MCF 10A (cell line): ENCODE results near the gene IL11RA. TPM values are rescaled to one million over a fixed set of nuclear protein-coding genes. Genes with fewer than 3 reads are reported as not detected.

Source experiments
- Bru-seq: library from RNA; stranded (reverse); fragments of 400-500 nt; gene quantifications from one replicate; lab custom pipeline; 2021; lab: Mats Ljungman, UMichigan
- BruChase-seq, 2 experiments: library from RNA; stranded (reverse); fragments of 400-500 nt; gene quantifications; one replicate each; lab custom pipeline; 2021; lab: Mats Ljungman, UMichigan
- BruUV-seq: library from RNA; stranded (reverse); fragments of 400-500 nt; replicated peaks from 2 replicates; lab custom pipeline; 2021; lab: Mats Ljungman, UMichigan
- CTCF ChIA-PET: fragments of 300-600 bp; sonication (Branson Sonifier 250); formaldehyde crosslinking; extraction: SDS; loops from one replicate; lab custom pipeline; 2021; ENCODE audit warnings: antibody characterized with exemption, inconsistent platforms; lab: Yijun Ruan, JAX
- POLR2A ChIA-PET: fragments of 300-600, 350-650 bp; sonication (Branson Sonifier 250); formaldehyde crosslinking; extraction: SDS; loops from one replicate; lab custom pipeline; 2020; ENCODE audit warnings: antibody characterized with exemption, inconsistent platforms; lab: Yijun Ruan, JAX
- DNase-seq: peaks from one replicate; pipeline ENCODE4 v3.0.0-alpha.2; 2018; ENCODE audit not compliant: unreplicated experiment
- H3K27ac Mint-ChIP-seq: one replicate; pipeline ENCODE4 v1.8.0; 2022; ENCODE audit warnings: mild to moderate bottlenecking, low read depth, mixed read lengths; ENCODE audit not compliant: unreplicated experiment
- H3K27me3 Mint-ChIP-seq: one replicate; pipeline ENCODE4 v1.8.0; 2022; ENCODE audit warnings: mixed read lengths; ENCODE audit not compliant: insufficient read depth, unreplicated experiment
- H3K36me3 Mint-ChIP-seq: one replicate; pipeline ENCODE4 v1.8.0; 2022; ENCODE audit warnings: mild to moderate bottlenecking, moderate library complexity, mixed read lengths; ENCODE audit not compliant: insufficient read depth, unreplicated experiment
- H3K4me1 Mint-ChIP-seq: one replicate; pipeline ENCODE4 v1.8.0; 2022; ENCODE audit warnings: mixed read lengths; ENCODE audit not compliant: insufficient read depth, unreplicated experiment
- H3K4me3 Mint-ChIP-seq: one replicate; pipeline ENCODE4 v1.8.0; 2022; ENCODE audit warnings: mild to moderate bottlenecking, moderate library complexity, mixed read lengths; ENCODE audit not compliant: unreplicated experiment
- H3K9me3 Mint-ChIP-seq: one replicate; pipeline ENCODE4 v1.8.0; 2022; ENCODE audit warnings: mixed read lengths; ENCODE audit not compliant: unreplicated experiment
- intact Hi-C: fragments of 100-400 bp; cut with micrococcal nuclease; formaldehyde crosslinking; loops from 2 replicates; pipeline ENCODE4 v1.14.1; 2022
- long read RNA-seq: library from polyadenylated mRNA; stranded (forward); transcript quantifications from one replicate; pipeline ENCODE4 v2.0.0, GENCODE V29; 2022
- total RNA-seq: library from RNA; stranded (reverse); gene quantifications from 2 replicates; pipeline ENCODE4 v1.2.3, GENCODE V29; 2022
- TF ChIP-seq, protein P1 (sequence below): fragments of 200-600 bp; IDR thresholded peaks from one replicate; pipeline ENCODE4 v1.8.0; 2022; ENCODE audit warnings: antibody characterized with exemption, mild to moderate bottlenecking; ENCODE audit not compliant: unreplicated experiment

Gene IL11RA
- total RNA-seq = 4.0 and 8.0 TPM in 2 replicates
- percentile 39 among the genes with signal in this experiment for Bru-seq, nascent RNA
- percentile 66 among the genes with signal in this experiment for BruChase-seq, experiment 1, labeled RNA remaining after a 6-hour chase
- BruChase-seq, experiment 2, labeled RNA remaining after a 2-hour chase = percentile 53 among the genes with signal in this experiment
- long read RNA-seq, partial matches to known transcripts = 0 of 4 reads
- long read RNA-seq, other reads (novel, unspliced or antisense) = 3 of 4 reads

DNA sequence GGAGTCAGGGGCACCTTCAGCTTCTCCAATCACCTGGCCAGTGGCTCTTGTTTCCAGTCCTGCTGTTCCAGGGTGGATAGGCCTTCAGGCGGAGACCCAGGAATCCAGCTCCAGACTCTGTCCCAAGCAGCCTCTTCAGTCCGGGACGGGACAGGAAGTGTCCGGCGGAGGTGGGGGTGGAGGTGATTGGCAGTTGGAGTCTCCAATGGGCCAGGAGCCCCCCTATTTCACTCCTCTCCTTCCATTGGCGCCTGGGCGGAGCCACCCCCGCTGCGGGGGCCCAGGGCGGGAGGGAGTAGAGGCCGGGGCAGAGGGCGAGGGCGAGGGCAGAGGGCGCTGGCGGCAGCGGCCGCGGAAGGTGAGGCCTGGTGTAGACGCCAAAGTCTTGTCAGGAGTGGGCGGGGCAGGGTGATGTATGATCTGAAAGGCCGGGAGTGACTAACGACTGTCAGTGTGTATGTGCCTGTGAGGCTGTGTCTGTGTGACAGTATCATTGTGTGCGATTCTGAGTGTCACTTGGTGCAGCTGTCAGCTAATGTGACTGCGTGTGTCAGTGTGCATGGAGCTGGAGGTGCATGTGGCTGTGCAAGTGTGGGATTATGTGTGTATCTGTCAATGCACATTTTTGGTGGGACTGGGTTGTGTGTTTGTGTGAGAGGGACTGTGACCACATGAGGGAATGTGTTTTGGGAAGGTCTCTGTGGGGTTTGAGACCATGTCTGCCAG, at the start of gene IL11RA:
IL11RA (plus strand) TSS at position 310 of the 726 bp plus-strand sequence. CDS start 3,033 bp downstream, outside the sequence.
- TF ChIP-seq, protein P1, sequence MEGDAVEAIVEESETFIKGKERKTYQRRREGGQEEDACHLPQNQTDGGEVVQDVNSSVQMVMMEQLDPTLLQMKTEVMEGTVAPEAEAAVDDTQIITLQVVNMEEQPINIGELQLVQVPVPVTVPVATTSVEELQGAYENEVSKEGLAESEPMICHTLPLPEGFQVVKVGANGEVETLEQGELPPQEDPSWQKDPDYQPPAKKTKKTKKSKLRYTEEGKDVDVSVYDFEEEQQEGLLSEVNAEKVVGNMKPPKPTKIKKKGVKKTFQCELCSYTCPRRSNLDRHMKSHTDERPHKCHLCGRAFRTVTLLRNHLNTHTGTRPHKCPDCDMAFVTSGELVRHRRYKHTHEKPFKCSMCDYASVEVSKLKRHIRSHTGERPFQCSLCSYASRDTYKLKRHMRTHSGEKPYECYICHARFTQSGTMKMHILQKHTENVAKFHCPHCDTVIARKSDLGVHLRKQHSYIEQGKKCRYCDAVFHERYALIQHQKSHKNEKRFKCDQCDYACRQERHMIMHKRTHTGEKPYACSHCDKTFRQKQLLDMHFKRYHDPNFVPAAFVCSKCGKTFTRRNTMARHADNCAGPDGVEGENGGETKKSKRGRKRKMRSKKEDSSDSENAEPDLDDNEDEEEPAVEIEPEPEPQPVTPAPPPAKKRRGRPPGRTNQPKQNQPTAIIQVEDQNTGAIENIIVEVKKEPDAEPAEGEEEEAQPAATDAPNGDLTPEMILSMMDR = no peak
- Mint-ChIP-seq H3K27me3 (no peaks in the 10 kb centered on the region), H3K4me1 (peaks cover 38% of the 10 kb centered on the region), H3K4me3 (peak within 1 kb of the TSS; percentile 69), H3K36me3 (peaks cover 16% of the 10 kb centered on the region), H3K27ac (peak within 1 kb of the TSS; percentile 72), H3K9me3 (no peaks in the 10 kb centered on the region)
- DNase-seq = peak; percentile 86
- BruUV-seq = no TSS peak
- POLR2A ChIA-PET = interaction anchor here (0.9 to 2.6 kb wide), 3 partner anchors 10 to 31 kb away, joined by 4 to 11 read pairs (median 4); partner anchors contain the start of gene DCTN3
- intact Hi-C loops = no loop called here
- CTCF ChIA-PET = interaction anchor here (0.9 to 1.7 kb wide), 3 partner anchors 18 to 901 kb away, joined by 3 to 6 read pairs (median 5); no protein-coding TSS in a partner anchor

DNA sequence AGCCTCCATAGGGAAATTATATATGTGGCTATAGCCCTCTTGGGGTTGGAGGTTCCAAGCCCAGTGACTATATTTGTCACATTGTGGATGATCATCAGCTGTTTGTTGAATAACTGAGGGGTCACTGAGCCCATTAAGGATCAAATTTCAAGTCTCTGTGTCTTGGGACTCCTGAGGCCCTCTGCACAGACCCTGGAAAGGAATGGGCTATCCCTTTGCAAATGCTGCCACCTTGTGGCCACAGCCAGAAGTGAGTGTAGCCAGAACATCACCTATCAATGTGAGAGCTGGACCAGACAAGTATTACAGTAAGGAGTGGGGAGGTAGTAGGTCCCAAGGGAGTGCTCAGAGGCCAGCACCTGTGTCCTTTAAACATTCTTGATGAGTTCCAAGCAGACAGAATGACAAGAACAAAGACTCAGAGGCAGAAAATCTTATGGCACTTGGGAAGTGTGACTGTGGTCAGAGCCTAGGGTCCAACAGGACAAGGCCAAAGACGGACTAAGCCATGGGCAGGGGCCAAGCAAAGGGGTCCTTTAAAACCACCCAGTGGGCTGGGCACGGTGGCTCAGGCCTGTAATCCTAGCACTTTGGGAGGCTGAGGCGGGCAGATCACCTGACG, 48.3 kb upstream of the IL11RA start:
- intact Hi-C loops = loop anchor here (1.0 to 10.0 kb wide), 3 partner anchors 55 to 349 kb away; no protein-coding TSS in a partner anchor
- Mint-ChIP-seq H3K36me3 (no peaks in the 10 kb centered on the region), H3K9me3 (no peaks in the 10 kb centered on the region), H3K4me1 (peaks cover 9% of the 10 kb centered on the region), H3K4me3 (no peak overlapping the region), H3K27ac (no peak overlapping the region), H3K27me3 (no peaks in the 10 kb centered on the region)
- ChIA-PET POLR2A (interaction anchor here (1.0 kb wide), 2 partner anchors 31 to 271 kb away, joined by 3 read pairs; no protein-coding TSS in a partner anchor), CTCF (interaction anchor here (0.6 to 5.1 kb wide), 51 partner anchors 9 to 1636 kb away, joined by 3 to 42 read pairs (median 4); partner anchors contain the start of genes DCTN3, MYORG and SIGMAR1)
- BruUV-seq = no TSS peak
- TF ChIP-seq, protein P1 = peak; percentile 77
- peak; percentile 82 for DNase-seq

DNA sequence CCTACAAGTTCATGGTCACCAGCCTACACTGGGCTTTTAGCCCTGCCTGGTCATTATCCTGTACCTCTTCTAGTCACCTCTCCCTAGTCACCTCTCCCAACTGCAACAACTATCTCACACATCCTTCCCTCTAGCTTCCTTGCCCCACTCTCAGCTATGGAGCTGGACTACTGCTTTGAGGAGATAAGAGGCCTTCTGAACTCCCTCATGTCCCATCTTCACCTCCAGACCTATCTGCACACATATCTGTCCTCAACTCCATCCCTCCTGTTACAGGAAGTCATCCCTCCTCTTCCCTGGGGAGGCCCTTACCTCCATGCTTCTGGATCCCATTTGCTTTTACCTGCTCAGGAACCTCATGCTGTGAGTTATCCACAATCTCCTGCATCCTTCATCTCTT, 45.8 kb upstream of the IL11RA start:
- no TSS peak for BruUV-seq

More for the DNA sequence above, 45.8 kb upstream of the IL11RA start:
- Mint-ChIP-seq H3K9me3 (no peaks in the 10 kb centered on the region), H3K27ac (no peak overlapping the region), H3K27me3 (no peaks in the 10 kb centered on the region), H3K4me1 (peaks cover 1% of the 10 kb centered on the region), H3K4me3 (no peak overlapping the region), H3K36me3 (peaks cover under 1% of the 10 kb centered on the region)
- CTCF ChIA-PET = interaction anchor here (0.6 to 5.1 kb wide), 11 partner anchors 10 to 893 kb away, joined by 3 to 42 read pairs (median 4); no protein-coding TSS in a partner anchor
- POLR2A ChIA-PET = no interaction called here
- no peak for DNase-seq
- intact Hi-C loops = loop anchor here (10.0 kb wide), 1 partner anchor 351 kb away; no protein-coding TSS in a partner anchor
- TF ChIP-seq, protein P1 = no peak
